Ovary (tissue), 3 donors: ENCODE measurements around the gene PTPN14.

ENCODE experiments used
- EP300 ChIP-seq: sonication (generic); formaldehyde crosslinking; IDR thresholded peaks from one replicate; pipeline ENCODE4 v1.6.1; 2017; ENCODE audit warnings: antibody characterized with exemption
- POLR2A ChIP-seq: fragments of 450-650 bp; IDR thresholded peaks from one replicate; pipeline ENCODE4 v1.6.1; 2017; ENCODE audit warnings: antibody characterized with exemption, mild to moderate bottlenecking, moderate library complexity
- TF ChIP-seq, protein P1 (sequence below), 3 donors: fragments of 450-650 bp in 2 of 3; fragments of 200-600 bp in 1 of 3; IDR thresholded peaks; one replicate each; pipeline versions ENCODE4 v1.5.1 to v1.8.0; 2016 to 2022; ENCODE audit warnings: antibody characterized with exemption in 3 of 3, mild to moderate bottlenecking in 1 of 3
- donor health status: DM: no; HTN: no; CAD: no.

DNA sequence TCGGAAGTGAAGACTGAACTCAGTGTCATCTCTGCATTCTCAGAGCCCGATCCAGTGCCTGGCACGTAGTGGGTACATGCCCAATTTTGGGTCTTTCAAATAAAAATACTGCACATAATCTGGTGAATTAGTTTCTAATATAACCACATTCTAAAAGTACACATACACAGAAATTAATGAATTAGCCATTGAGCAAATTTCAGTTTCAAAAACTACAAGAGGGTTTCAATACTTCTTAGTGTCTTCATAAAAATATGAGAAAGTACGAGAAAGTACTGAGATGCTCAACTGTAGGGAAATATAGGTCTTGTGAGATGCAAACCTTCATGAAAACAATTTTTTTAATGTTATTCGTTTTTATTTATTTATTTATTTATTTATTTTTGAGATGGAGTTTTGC, 183.6 kb downstream of the PTPN14 start:
- TF ChIP-seq, protein P1, sequence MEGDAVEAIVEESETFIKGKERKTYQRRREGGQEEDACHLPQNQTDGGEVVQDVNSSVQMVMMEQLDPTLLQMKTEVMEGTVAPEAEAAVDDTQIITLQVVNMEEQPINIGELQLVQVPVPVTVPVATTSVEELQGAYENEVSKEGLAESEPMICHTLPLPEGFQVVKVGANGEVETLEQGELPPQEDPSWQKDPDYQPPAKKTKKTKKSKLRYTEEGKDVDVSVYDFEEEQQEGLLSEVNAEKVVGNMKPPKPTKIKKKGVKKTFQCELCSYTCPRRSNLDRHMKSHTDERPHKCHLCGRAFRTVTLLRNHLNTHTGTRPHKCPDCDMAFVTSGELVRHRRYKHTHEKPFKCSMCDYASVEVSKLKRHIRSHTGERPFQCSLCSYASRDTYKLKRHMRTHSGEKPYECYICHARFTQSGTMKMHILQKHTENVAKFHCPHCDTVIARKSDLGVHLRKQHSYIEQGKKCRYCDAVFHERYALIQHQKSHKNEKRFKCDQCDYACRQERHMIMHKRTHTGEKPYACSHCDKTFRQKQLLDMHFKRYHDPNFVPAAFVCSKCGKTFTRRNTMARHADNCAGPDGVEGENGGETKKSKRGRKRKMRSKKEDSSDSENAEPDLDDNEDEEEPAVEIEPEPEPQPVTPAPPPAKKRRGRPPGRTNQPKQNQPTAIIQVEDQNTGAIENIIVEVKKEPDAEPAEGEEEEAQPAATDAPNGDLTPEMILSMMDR (IDR thresholded peaks at IDR 0.05), result no peak
- no peak for TF ChIP-seq POLR2A
- TF ChIP-seq EP300, result no peak
